SK-N-SH treated with all-trans-retinoic acid at 6 μM for 48 hours (cell line): Measurements from ENCODE around the gene PPP1R7.

Experiments used
- ATAC-seq: fragments of 200-7000 bp; cut with Tn5 transposase; 3 replicates; pipeline ENCODE4 v1.9.1; 2020; ENCODE audit warnings: mild to moderate bottlenecking, moderate library complexity
- ARNTL ChIP-seq: fragments of 450-650 bp; formaldehyde crosslinking; IDR thresholded peaks from 2 replicates; pipeline ENCODE4 v1.5.0; 2020; ENCODE audit warnings: low read depth, mild to moderate bottlenecking, moderate library complexity, borderline replicate concordance
- BACH2 ChIP-seq: fragments of 250-450 bp; sonication (Bioruptor Pico); IDR thresholded peaks from 2 replicates; pipeline ENCODE4 v1.9.0; 2021; ENCODE audit warnings: mild to moderate bottlenecking, borderline replicate concordance
- CREB5 ChIP-seq: fragments of 250-450 bp; sonication (Bioruptor Pico); IDR thresholded peaks from 2 replicates; pipeline ENCODE4 v1.5.1; 2020; ENCODE audit warnings: low read depth, mild to moderate bottlenecking, moderate library complexity
- CSDC2 ChIP-seq: fragments of 250-450 bp; sonication (Bioruptor Pico); IDR thresholded peaks from 2 replicates; pipeline ENCODE4 v1.5.0; 2020; ENCODE audit warnings: mild to moderate bottlenecking, moderate library complexity
- CSRNP3 ChIP-seq: fragments of 250-450 bp; sonication (Bioruptor Pico); IDR thresholded peaks from 2 replicates; pipeline ENCODE4 v1.5.1; 2021; ENCODE audit warnings: mild to moderate bottlenecking, moderate library complexity
- ESRRG ChIP-seq: fragments of 250-450 bp; sonication (Bioruptor Pico); IDR thresholded peaks from 2 replicates; pipeline ENCODE4 v1.6.1; 2021; ENCODE audit warnings: mild to moderate bottlenecking
- GLIS3 ChIP-seq: fragments of 250-450 bp; sonication (Bioruptor Pico); IDR thresholded peaks from 2 replicates; pipeline ENCODE4 v1.5.0; 2020; ENCODE audit warnings: mild to moderate bottlenecking, moderate library complexity
- ISL1 ChIP-seq: fragments of 250-450 bp; sonication (Bioruptor Pico); IDR thresholded peaks from 2 replicates; pipeline ENCODE4 v2.1.2; 2022; ENCODE audit warnings: mild to moderate bottlenecking, moderate library complexity
- OSR1 ChIP-seq: fragments of 250-450 bp; sonication (Bioruptor Pico); IDR thresholded peaks from 2 replicates; pipeline ENCODE4 v1.8.0; 2022; ENCODE audit warnings: moderate library complexity, mild to moderate bottlenecking, inconsistent platforms
- PATZ1 ChIP-seq: fragments of 250-450 bp; sonication (Bioruptor Pico); IDR thresholded peaks from 2 replicates; pipeline ENCODE4 v1.8.0; 2020; ENCODE audit warnings: mild to moderate bottlenecking, moderate library complexity, borderline replicate concordance
- POU6F1 ChIP-seq: fragments of 250-450 bp; sonication (Bioruptor Pico); IDR thresholded peaks from 2 replicates; pipeline ENCODE4 v1.8.0; 2021; ENCODE audit warnings: low read depth, mild to moderate bottlenecking, moderate library complexity, borderline replicate concordance
- PPARA ChIP-seq: fragments of 250-450 bp; sonication (Bioruptor Pico); IDR thresholded peaks from 2 replicates; pipeline ENCODE4 v1.5.0; 2020; ENCODE audit warnings: mild to moderate bottlenecking, borderline replicate concordance
- RARB ChIP-seq: fragments of 250-450 bp; sonication (Bioruptor Pico); IDR thresholded peaks from 2 replicates; pipeline ENCODE4 v1.8.0; 2021; ENCODE audit warnings: mild to moderate bottlenecking, moderate library complexity
- SNAI2 ChIP-seq: fragments of 250-450 bp; sonication (Bioruptor Pico); IDR thresholded peaks from 2 replicates; pipeline ENCODE4 v1.5.0; 2020; ENCODE audit warnings: mild to moderate bottlenecking, moderate library complexity
- TCF4 ChIP-seq: fragments of 250-450 bp; sonication (Bioruptor Pico); IDR thresholded peaks from 2 replicates; pipeline ENCODE4 v1.8.0; 2021; ENCODE audit warnings: mild to moderate bottlenecking, moderate library complexity, borderline replicate concordance
- TOX ChIP-seq: fragments of 250-450 bp; sonication (Bioruptor Pico); IDR thresholded peaks from 2 replicates; pipeline ENCODE4 v1.8.0; 2021; ENCODE audit warnings: mild to moderate bottlenecking, moderate library complexity, borderline replicate concordance
- TSHZ2 ChIP-seq: fragments of 250-450 bp; sonication (Bioruptor Pico); IDR thresholded peaks from 2 replicates; pipeline ENCODE4 v1.5.0; 2020; ENCODE audit warnings: mild to moderate bottlenecking, moderate library complexity
- ZC3H10 ChIP-seq: fragments of 250-450 bp; sonication (Bioruptor Pico); IDR thresholded peaks from 2 replicates; pipeline ENCODE4 v1.5.1; 2021; ENCODE audit warnings: mild to moderate bottlenecking, moderate library complexity
- ZFP3 ChIP-seq: fragments of 250-450 bp; sonication (Bioruptor Pico); IDR thresholded peaks from 2 replicates; pipeline ENCODE4 v1.5.0; 2020; ENCODE audit warnings: mild to moderate bottlenecking, moderate library complexity
- ZFP30 ChIP-seq: fragments of 450-650 bp; formaldehyde crosslinking; IDR thresholded peaks from 2 replicates; pipeline ENCODE4 v1.5.0; 2022; ENCODE audit warnings: mild to moderate bottlenecking, moderate library complexity
- ZNF565 ChIP-seq: fragments of 450-650 bp; formaldehyde crosslinking; conservative IDR thresholded peaks from 2 replicates; pipeline ENCODE4 v1.5.0; 2020; ENCODE audit warnings: low read depth, mild to moderate bottlenecking, moderate library complexity
- ZNF70 ChIP-seq: fragments of 450-650 bp; formaldehyde crosslinking; IDR thresholded peaks from 2 replicates; pipeline ENCODE4 v1.5.0; 2020; ENCODE audit warnings: mild to moderate bottlenecking, moderate library complexity
- ZNF8 ChIP-seq: fragments of 450-650 bp; formaldehyde crosslinking; IDR thresholded peaks from 2 replicates; pipeline ENCODE4 v1.5.0; 2020; ENCODE audit warnings: mild to moderate bottlenecking, moderate library complexity

The PPP1R7 gene

GRCh38 chr2:241148891-241149674 lies 1.2 kb upstream of the PPP1R7 start, which contains the start of gene PASK:
PASK (minus strand) TSS chr2:241149472; CDS start chr2:241143032, 6,440 bp downstream.
- ATAC-seq: peak; percentile 95
- no peak for TF ChIP-seq RARB

GRCh38 chr2:241149675-241149924 lies 667 bp upstream of the PPP1R7 start:
- ATAC-seq: peak; percentile 53
- no peak for TF ChIP-seq ZNF565 (CRISPR knock-in tag)
- no peak for TF ChIP-seq ARNTL
- no peak for TF ChIP-seq ISL1
- TF ChIP-seq POU6F1 (CRISPR knock-in tag): no peak
- no peak for TF ChIP-seq TSHZ2 (CRISPR knock-in tag)
- TF ChIP-seq ZFP30 (CRISPR knock-in tag): no peak
- TF ChIP-seq ZNF70: no peak
- TF ChIP-seq ZC3H10 (CRISPR knock-in tag): no peak
- no peak for TF ChIP-seq CREB5 (CRISPR knock-in tag)
- TF ChIP-seq CSRNP3: no peak
- no peak for TF ChIP-seq ESRRG
- no peak for TF ChIP-seq PPARA (CRISPR knock-in tag)
- TF ChIP-seq TCF4 (CRISPR knock-in tag): no peak
- TF ChIP-seq ZFP3 (CRISPR knock-in tag): no peak
- TF ChIP-seq SNAI2 (CRISPR knock-in tag): no peak
- no peak for TF ChIP-seq RARB
- TF ChIP-seq OSR1 (CRISPR knock-in tag): no peak
- TF ChIP-seq GLIS3 (CRISPR knock-in tag): no peak
- no peak for TF ChIP-seq TOX (CRISPR knock-in tag)

GRCh38 chr2:241150660-241151530 lies 628 bp downstream of the PPP1R7 start:
- no peak for TF ChIP-seq CSDC2 (CRISPR knock-in tag)
- no peak for TF ChIP-seq TOX (CRISPR knock-in tag)
- TF ChIP-seq, all 23 proteins: peak for 0
- ATAC-seq: no peak; the same call in 2 of the 3 replicates

- ATAC-seq: no peak
- no peak for TF ChIP-seq CSRNP3
- TF ChIP-seq BACH2 (CRISPR knock-in tag): no peak
- TF ChIP-seq PATZ1 (CRISPR knock-in tag): no peak
- TF ChIP-seq RARB: no peak
- no peak for TF ChIP-seq SNAI2 (CRISPR knock-in tag)
- no peak for TF ChIP-seq ZFP3 (CRISPR knock-in tag)
- no peak for TF ChIP-seq ISL1
- TF ChIP-seq ZNF8 (CRISPR knock-in tag): no peak
- no peak for TF ChIP-seq CREB5 (CRISPR knock-in tag)
These were observed 1.8 kb downstream of the PPP1R7 start for GRCh38 chr2:241151934-241152660.
